ENCODE data around the gene HSPA6. TPM values are rescaled to one million over a fixed set of nuclear protein-coding genes. Genes with fewer than 3 reads are reported as not detected.

Gene HSPA6
- total RNA-seq, 1 donor from 2014 or later = 13.0 TPM

GRCh38 chr1:161483361-161483760, 41.0 kb upstream of the HSPA6 start:
- ATAC-seq (no peak), DNase-seq (no peak)
- intact Hi-C loops (cut with DNase I) = loop anchor here (10.0 kb wide), 1 partner anchor 261 kb away; the partner anchor contains the start of gene DUSP12
- no peaks in the 10 kb centered on the region for H3K9me3 ChIP-seq
- no peaks in the 10 kb centered on the region for H3K27me3 ChIP-seq (ENCODE audit: low read depth)
- H3K36me3 ChIP-seq = no peaks in the 10 kb centered on the region
- no peak overlapping the region for H3K27ac ChIP-seq
- H3K4me3 ChIP-seq = no peak overlapping the region
- TF ChIP-seq, protein P1, sequence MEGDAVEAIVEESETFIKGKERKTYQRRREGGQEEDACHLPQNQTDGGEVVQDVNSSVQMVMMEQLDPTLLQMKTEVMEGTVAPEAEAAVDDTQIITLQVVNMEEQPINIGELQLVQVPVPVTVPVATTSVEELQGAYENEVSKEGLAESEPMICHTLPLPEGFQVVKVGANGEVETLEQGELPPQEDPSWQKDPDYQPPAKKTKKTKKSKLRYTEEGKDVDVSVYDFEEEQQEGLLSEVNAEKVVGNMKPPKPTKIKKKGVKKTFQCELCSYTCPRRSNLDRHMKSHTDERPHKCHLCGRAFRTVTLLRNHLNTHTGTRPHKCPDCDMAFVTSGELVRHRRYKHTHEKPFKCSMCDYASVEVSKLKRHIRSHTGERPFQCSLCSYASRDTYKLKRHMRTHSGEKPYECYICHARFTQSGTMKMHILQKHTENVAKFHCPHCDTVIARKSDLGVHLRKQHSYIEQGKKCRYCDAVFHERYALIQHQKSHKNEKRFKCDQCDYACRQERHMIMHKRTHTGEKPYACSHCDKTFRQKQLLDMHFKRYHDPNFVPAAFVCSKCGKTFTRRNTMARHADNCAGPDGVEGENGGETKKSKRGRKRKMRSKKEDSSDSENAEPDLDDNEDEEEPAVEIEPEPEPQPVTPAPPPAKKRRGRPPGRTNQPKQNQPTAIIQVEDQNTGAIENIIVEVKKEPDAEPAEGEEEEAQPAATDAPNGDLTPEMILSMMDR (IDR thresholded peaks at IDR 0.05) = no peak
- peaks cover 8% of the 10 kb centered on the region for H3K4me1 ChIP-seq

DNA sequence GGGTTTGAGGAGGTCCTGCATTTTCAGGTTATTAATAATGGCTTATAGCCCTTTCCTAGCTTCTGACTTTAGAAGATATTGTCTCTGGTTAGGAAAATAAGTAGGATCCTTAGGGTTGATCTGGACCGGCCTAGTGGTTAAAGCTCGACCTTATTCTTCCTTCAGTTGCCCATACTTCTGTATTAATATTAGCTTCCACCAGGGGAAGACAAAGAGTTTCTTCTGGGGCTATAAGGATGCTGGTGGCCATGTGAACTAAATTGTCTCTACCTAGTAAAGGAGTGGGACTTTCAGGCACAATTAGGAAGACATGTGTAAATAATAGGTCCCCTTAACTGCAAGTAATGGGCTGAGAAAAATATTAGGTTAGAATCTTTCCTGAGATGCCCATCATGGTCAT, 39.7 kb upstream of the HSPA6 start:
- H3K4me3 ChIP-seq = no peak overlapping the region
- no peak for DNase-seq
- intact Hi-C loops (cut with DNase I) = loop anchor here (10.0 kb wide), 1 partner anchor 260 kb away; the partner anchor contains the start of gene DUSP12

DNA sequence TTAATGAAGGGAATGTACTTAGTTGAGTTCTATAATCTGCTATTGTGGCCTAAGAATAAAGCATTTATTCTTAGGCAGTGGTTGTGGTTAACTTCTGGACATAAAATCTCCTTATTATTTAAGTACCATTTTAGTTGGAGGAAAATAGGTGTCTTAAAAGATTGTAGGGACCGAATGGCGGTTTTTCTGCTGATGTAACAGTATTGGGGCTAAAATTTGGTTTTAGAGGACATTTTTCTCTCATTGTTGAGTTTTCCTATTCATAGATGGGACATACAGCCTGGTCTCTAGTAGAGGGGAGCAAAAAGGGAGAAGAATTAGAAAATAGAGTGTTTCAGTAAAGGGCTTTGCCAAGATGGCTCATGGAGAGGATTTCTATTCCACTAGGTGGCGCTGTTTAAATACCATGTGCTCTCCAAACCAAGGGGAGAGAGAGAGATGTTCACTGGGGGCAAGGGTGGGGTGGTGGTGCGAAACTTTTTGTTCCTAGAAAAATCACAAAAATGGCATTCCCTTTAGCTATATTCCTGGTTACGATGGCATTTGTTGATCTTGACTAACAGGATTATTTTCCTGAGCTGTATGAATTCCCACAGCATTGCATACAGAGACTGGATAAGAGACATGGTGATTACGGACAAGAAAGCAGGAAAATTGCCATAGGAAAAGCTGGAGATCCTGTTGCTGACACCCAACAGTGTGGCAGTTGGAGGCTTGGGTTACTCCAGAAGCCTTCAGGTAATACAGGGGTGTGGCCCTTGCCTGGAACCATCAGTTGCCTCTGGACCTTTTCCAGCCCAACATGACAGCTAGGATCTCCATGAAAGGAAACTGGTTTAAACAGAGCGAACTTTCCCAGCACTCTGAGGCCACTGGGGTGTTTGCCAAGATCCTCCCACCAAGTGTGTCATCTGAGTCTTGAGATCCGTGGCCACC, 37.3 kb upstream of the HSPA6 start:
- H3K4me3 ChIP-seq = peak overlapping the region; percentile 27
- no peaks in the 10 kb centered on the region for H3K27me3 ChIP-seq (ENCODE audit: low read depth)
- DNase-seq = no peak
- intact Hi-C loops (cut with DNase I) = loop anchor here (10.0 kb wide), 1 partner anchor 258 kb away; the partner anchor contains the start of gene DUSP12
- H3K9me3 ChIP-seq = no peaks in the 10 kb centered on the region
- no peaks in the 10 kb centered on the region for H3K36me3 ChIP-seq
- ATAC-seq = peak; percentile 83 to 92
- H3K4me1 ChIP-seq = peaks cover 8% of the 10 kb centered on the region
- TF ChIP-seq, protein P1 (IDR thresholded peaks at IDR 0.05) = peak; percentile 75
- no peak overlapping the region for H3K27ac ChIP-seq

More for the DNA sequence above, 39.7 kb upstream of the HSPA6 start:
- TF ChIP-seq, protein P1 (IDR thresholded peaks at IDR 0.05) = peak; percentile 26
- Histone ChIP-seq H3K27me3 (ENCODE audit: low read depth) (no peaks in the 10 kb centered on the region), H3K36me3 (no peaks in the 10 kb centered on the region), H3K9me3 (no peaks in the 10 kb centered on the region), H3K27ac (no peak overlapping the region), H3K4me1 (peaks cover 8% of the 10 kb centered on the region)
- ATAC-seq = no peak

GRCh38 chr1:161491472-161491871, 32.9 kb upstream of the HSPA6 start:
- ATAC-seq (peak in 1 of 2 donors; percentile 41), DNase-seq (no peak)
- TF ChIP-seq, protein P1 (IDR thresholded peaks at IDR 0.05) = no peak
- Histone ChIP-seq H3K27me3 (ENCODE audit: low read depth) (no peaks in the 10 kb centered on the region), H3K36me3 (no peaks in the 10 kb centered on the region), H3K4me3 (no peak overlapping the region), H3K27ac (no peak overlapping the region), H3K4me1 (peaks cover 8% of the 10 kb centered on the region), H3K9me3 (no peaks in the 10 kb centered on the region)
- intact Hi-C loops (cut with DNase I) = no loop called here

- Histone ChIP-seq H3K27ac (no peak overlapping the region), H3K36me3 (no peaks in the 10 kb centered on the region), H3K9me3 (no peaks in the 10 kb centered on the region), H3K4me1 (no peaks in the 10 kb centered on the region), H3K4me3 (no peak overlapping the region), H3K27me3 (ENCODE audit: low read depth) (no peaks in the 10 kb centered on the region)
- no peak for ATAC-seq
- DNase-seq = no peak
- TF ChIP-seq, protein P1 (IDR thresholded peaks at IDR 0.05) = no peak
- intact Hi-C loops (cut with DNase I) = no loop called here
Observed at GRCh38 chr1:161492827-161493226, 31.5 kb upstream of the HSPA6 start.

All from lower lobe of right lung (tissue), 2 donors.